Daoy (cell line): ENCODE data around the gene FBXW8. TPM values are rescaled to one million over a fixed set of nuclear protein-coding genes. Genes with fewer than 3 reads are reported as not detected.
"Not testable (repeated sequence)": the region's sequence is repeated elsewhere in the genome, so short reads cannot be mapped to it uniquely, and the experiment has no call there.

Experiments used
- DNase-seq: peaks from one replicate; pipeline ENCODE4 v3.0.0-alpha.2; 2015; ENCODE audit warnings: low read depth
- total RNA-seq: library from RNA; depleted of rRNA; stranded (reverse); fragments of >200 nt; shearing (Covaris generic); gene quantifications from 2 replicates; pipeline ENCODE4 v1.2.3, GENCODE V29; 2014

FBXW8 gene
- total RNA-seq, 1 experiment from 2014 or later, result 14.6 TPM

DNA sequence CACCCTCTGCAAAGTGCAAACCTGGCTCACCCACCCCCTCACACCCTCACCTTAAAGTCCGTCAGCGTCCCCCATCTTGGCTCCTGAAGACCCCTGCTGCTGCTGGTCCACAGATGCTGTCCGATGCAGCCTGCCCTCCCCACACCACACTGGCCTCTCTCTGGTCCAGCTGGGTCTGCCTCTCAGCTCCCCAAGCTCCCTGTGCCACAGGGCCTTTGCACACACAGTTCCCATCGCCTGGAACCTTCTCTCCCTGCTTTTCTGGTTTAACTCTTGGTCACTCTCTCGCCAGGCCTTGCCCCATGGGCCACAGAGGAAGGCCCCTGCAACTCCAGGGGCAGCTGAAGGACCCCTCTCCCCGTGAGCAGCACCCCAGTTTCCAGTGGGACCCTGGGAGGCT, 143.5 kb downstream of the FBXW8 start:
- no peak for DNase-seq

DNA sequence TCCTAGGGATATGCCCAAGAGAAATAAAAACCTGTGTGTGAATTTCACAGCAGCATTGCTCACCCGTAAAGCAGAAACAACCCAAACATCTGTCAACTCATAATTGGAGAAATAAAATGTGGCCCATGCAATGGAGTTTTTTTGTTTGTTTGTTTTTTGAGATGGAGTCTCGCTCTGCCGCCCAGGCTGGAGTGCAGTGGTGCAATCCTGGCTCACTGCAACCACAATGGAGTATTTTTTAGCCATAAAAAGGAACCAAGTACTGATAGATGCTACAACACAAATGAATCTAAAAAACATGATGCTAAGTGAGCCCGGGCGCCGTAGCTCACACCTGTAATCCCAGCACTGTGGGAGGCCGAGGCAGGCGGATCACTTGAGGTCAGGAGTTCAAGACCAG, 146.9 kb downstream of the FBXW8 start:
- DNase-seq, result not testable (repeated sequence)

DNA sequence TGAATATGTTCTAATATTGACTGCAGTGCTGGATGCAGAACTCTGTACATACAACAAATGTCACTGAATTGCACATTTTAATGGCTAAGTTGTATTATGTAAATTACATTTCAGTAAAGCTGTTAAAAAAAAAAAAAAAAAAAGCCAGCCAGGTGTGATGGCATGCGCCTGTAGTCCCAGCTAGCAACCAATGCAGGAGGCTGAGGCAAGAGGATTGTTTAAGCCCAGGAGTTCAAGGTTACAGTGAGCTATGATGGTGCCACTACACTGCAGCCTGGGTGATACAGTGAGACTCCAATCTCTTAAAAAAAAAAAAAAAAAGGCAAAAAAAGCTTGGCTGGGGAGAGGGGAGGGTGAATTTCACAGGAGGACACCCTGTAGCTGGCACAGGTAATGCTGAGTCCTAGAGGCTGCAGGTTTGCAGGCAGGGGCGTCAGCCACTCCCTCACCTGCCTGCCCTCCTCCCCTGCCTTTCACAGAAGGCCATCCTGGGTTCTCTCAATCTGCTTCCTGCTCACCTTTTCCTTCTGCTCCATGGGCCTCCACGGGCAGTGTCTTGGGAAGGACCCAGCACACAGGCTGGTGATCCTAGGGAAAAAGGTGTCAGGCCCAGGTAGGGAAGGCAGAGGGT, 147.8 kb downstream of the FBXW8 start:
- DNase-seq, result no peak

DNA sequence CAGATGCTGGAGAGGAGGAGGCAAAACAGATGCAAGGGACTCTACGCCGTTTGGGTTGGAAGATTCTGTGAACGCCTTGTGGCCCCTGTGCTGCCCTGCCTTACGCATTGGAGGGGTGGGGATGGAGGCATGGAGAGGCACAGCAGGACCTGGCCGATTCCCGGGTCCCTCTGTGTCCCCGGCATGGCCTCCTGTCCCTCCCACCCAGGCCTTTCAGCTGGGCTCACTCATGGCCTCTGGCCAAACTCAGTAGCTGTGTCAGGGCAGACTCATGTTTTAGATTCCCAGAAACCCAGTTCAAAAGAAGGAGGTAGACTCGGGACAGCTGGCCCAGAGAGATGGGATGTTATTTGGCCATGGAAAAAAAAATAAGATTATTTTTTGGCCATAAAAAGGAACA, 148.4 kb downstream of the FBXW8 start:
- DNase-seq, result no peak

DNA sequence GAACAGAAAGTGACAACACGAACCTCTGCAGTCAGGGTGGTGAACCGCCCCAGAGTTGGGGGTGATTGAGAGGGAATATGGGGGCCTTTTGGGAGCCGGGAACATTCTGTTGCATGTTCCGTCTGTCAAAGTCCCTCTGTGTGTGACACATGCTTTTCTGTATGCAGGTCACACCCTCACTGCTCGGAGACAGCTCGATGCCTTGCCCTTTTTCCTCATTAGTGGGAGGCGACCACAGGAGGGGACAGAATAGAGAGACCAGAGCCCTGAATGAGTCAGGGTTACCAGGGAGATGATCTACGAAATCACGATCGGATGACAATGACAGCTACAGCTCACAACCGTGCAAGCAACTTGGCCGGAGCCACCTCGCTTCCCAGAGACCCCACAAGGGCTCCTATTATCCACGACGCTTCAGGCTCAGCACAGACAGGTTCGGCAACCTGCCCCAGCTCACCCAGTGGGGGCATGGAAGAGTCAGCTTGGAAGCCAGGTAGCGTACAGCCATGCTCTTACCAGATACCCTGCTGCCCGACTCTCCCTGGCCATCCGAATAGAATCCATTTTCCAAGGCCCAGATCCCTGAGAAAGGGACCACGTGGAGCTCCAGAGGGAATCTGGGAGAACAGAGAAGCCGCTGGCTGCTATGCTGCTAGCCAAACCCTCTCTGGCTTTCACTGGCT, 149.6 kb downstream of the FBXW8 start:
- DNase-seq, result no peak

DNA sequence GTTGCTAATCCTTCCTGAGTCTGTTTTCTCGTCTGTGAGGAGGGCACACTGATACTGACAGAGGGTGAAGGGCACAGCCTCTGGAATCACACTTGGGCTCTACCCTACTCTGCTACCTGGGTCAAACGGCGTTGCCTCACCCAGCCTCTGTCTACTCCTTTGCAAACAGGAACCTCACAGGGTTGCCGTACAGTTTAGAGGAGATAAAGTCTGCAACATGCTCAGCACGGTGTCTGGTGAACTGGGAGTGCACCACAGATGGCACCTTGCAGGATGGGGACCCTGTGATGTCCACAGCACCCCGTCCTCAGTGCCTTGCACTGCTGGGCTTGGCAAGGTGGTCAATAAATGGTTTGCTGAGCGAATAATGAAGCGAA, 150.2 kb downstream of the FBXW8 start:
- DNase-seq, result no peak

DNA sequence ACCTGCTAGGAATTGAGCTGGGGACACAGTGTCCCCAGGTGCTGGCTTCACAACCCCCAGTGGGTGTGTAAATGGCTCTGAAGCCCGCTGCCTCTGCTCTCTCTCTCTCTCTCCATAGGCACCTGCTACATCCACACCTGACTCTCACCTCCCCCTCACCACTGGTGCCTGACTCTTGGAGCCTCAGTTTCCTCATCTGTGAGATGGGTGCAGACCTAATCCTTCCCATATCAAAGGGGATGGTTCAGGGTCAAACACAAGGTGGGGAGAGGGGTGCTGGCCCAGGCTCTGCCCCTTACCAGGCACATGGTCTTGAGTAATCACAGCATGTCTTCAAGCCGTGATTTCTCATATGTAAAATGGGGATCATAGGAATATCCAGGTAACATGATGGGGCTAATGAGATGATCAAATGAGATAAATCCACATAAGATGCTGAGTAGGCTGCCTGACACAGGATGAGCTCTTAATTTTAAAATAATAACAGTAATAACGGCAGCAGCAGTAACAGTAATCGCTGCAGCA, 150.9 kb downstream of the FBXW8 start:
- no peak for DNase-seq

DNA sequence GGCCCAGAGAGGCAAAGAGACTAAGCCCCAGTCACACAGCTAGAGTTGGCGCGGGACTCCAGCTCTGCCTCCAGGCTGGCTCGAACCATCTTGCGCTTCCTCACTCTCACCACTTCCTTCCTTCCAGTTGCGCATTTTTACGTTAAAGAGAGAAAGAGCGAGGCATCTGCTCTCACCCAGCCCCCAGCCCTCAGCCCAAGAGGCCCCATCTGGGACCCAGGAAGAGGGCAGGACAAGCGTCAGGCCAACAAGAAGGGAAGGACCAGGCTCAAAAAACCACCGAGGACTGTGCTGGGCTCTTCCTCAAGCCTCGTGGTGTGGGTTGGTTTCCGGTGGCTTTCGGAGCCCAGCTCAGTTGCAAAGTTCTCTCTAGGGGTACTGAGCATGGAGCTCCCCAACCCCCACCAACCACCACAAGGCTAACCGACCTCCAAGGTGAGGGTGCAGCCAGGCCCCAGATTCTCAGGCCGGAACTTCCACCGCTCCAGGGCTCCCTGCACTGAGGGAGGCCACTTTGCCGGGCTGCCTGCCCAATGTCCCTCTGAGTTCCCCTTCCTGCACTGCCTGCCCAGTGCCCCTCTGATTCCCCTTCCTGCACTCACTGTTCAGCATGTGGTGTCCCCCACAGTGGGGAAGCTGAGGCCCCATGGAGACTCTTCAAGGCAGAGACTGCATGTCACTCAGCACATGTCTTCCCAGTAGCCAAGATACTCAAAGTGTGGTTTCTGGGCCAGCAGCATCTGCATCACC, 152.6 kb downstream of the FBXW8 start:
- no peak for DNase-seq

DNA sequence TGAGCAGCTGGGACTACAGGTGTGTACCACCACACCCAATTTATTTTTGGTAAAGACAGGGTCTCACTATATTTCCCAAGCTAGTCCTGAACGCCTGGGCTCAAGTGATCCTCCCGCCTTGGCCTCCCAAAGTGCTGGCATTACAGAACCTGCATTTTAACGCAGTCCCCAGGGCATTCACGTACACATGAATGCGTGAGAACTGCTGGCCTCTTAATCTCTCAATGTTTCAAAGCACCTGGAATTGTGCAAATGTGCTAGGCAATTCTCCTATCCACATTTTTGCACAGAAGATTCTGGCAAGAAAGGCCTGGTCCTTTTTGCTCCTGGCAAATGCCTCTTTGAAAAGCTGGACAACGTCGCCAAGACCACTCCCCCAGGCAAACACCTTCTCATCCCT, 153.3 kb downstream of the FBXW8 start:
- DNase-seq, result no peak

DNA sequence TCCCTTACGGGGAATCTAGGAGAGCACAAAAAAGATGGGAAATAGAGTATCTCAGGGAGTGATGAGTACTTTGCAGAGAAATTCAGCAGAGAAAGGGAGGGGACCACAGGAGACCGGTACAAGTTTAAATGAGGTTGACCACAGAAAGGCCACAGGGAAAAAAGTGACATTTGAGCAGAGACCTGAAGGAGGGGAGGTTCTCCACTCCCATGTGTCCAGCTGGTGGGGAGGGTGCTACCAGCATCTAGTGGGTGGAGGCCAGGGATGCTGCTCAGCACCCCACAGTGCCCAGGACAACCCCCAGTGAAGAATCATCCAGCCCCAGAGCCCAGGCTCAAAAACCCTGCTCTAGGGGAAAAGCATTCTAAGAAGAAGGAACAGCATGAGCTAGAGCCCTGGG, 153.8 kb downstream of the FBXW8 start:
- no peak for DNase-seq

DNA sequence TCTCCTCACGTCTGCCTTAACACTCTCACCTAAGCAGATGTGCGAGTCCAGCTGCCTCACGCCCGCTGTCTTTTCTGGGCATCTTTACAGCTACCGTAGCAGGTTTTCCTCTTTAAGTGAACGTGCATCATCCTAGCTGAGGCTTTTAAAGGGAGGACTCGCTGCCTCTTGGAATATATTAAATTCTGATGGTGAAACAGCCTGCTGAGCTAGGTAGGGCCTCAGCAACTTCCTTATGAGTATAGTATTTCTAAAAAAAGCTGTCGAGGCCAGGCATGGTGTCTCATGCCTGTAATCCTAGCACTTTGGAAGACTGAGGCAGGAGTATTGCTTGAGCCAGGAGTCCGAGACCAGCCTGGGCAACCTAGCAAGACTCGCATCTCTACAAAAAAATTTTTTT, 156.3 kb downstream of the FBXW8 start:
- DNase-seq, result no peak

DNA sequence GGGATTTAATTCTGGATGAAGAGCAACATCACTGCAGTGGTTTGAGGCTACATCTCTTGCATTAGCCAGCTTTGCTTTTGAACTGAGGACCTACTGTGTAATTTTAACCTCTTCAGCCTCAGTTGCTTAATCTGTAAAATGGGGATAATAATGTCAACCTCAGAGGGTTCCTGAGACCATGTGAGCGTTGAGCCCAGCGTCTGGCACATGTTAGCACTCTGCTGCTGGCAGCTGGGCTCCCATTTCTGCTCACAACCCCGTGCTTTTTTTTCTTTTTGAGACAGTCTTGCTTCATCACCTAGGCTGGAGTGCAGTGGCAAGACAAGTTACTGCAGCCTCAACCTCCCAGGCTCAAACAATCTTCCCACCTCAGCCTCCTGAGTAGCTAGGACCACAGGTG, 156.9 kb downstream of the FBXW8 start:
- no peak for DNase-seq

DNA sequence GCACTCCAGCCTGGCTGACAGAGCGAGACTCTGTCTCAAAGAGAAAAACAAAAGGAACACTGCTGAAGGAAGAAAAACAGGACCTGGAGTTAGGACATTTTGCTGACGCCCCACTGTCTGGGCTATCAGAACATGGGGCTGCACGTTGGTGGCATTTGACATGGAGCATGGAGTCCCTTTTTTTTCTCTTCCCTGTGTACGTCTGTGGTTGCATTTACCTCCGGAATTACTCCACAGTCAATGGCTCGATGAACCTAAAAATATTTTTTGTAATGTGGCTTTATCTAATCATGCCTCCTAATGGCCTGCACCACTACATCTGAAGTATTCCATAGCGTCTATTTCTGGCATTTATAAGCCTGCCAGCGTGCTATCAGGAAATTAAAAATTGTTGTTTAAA, 157.7 kb downstream of the FBXW8 start:
- no peak for DNase-seq

DNA sequence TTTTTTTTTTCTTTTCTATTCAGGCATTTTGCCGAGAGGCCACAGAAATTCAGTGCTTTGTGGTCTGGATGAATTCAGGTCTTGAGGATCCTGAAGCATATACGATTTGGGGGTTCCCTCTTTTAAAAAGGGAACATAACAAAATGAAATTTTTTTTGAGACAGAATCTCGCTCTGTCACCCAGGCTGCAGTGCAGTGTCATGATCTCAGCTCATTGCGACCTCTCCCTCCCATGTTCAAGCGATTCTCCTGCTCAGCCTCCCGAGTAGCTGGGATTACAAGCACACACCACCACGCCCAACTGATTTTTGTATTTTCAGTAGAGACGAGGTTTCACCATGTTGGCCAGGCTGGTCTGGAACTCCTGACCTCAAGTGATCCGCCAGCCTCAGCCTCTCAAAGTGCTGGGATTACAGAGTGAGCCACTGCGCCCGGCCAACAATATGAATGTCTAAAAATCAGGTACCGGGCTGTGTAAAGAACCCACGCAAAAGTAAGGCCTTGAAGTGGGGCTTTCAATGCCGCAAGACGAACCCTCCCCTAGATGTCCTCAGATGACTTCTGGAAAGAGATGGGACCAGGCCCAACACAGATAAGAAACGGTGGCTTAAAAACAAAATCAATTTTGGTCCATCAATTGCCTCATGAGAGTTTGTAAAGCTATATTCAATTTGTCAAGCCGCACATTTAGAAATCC, 158.5 kb downstream of the FBXW8 start:
- DNase-seq, result no peak

DNA sequence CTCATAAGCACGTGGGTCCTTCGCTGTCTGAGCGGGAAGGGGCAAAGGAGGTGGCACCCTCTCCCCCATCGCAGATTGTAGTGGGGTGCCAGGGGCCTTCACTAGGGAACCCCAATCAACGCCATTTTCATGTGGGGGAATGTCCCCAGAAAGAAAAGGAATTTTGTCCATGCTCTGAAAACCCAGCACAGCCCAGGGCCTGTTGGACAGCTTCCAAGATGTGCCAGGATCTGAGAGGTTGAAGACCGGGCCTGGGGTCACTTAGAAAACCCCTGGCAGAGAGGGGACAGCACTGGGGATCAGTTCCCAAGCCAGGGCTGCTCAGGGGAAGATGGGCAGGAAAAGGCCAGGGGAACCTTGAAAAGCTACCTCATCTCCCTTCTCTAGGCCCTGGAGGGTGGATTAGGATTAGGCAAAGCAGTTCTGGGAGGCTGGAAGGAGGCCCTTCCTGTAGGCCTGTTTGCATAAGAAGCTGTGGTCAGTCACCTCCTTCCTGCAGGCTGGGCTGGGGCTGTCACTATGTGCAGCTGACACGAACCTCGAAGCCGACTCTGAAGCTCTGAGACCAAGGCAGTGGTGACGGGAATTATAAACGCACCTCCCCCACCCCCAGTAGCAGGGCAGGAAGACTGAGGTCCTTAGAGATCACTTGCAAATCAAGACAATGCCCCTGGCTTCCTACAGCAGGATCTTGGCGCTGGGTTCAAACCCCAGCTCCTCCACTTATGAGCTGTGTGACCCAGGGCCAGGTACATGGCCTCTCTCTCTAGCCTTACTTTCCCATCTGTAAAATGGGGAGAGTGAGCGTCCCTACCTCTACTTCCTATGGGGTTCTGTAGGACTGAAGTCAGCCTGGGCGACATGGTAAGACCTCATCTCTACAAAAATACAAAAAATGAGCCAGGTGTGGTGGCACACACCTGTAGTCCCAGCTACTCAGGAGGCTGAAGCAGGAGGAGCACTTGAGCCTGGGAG, 159.5 kb downstream of the FBXW8 start:
- DNase-seq, result no peak

DNA sequence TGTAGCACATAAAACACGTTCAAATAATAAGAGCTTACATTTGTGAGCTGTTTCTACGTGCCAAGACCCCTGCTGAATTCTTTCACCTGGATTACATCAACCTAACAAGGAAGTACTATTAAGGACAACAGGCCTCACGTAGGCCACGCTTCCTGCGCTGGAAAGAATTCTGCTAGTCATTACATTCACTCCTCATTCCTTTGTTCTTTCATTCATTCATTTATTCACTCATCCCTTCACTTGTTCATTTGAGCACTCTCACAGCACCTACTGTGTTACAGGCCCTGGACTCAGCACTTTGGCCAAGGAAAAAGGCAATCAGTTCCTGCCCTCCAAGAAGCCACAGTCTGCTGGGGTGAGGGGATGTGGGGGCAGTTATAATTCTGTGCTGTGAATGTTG, 160.3 kb downstream of the FBXW8 start:
- no peak for DNase-seq

DNA sequence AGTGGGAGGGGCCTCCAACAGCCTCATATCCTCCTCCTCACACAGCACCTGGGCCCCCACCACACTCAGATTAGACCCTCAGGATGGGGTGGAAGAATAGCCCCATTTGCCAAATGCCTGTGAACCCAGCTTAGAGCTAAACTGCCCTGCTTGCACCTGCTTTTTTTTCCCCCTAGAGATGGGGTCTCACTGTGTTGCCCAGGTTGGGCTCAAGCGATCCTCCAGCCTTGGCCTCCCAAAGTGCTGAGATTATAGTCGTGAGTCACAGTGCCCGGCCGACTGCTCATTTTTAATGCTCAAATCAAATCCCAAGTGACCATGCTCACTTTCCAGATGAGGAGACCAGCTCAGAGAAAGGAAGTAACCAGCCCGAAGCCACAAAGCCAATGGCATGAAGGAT, 161.4 kb downstream of the FBXW8 start:
- DNase-seq, result no peak

DNA sequence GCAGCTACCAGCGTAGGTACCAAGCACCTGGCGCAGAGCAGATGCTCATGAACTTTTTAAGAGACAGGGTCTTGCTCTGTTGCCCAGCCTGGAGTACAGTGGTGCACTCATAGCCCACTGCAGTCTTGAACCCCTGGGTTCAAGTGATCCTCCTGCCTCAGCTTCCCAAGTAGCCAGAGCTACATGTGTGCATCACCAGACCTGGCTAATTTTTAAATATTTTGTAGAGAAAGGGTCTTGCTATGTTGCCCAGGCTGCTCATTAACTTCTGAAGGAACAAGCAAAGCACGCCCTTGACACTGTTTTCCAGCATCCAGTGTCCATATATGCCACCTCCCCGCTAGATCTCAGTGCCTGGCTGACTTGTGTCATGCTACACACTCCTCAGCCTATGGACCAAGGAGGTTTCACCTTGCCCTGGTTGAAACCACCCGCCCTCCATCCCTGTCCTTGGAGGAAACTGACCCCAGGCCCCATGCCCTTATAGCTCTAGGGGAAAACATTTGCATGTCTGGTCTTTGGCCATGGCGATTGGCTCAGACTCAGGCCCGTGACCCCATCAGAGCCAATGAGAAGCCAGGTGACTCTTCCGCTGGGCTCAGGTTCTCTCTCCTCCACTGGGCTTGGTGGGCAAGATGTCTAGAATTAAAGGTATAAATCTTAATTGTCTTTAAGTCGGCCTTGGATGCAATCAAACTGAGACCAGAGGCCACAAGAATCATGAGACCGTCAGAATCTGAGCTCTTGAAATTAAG, 162.2 kb downstream of the FBXW8 start:
- DNase-seq, result no peak

DNA sequence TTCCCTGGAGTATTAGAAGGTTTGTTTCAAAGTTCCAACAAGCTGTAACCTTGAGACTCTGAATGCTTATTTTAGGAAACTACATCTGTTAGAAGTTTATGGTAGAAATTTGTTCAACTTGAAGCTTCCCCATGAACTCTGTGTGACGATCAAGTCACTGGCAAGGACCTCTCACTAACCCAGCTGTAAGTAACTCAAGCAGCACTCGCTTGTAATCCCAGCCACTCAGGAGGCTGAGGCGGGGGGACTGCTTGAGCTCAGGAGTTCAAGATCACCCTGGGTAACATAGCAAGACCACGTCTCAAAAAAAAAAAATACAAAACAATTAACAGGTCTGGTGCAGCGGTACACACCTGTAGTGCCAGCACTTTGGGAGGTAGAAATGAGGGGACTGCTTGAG, 162.9 kb downstream of the FBXW8 start:
- DNase-seq, result no peak
